ENCODE data around the gene WFDC10A. TPM values are rescaled to one million over a fixed set of nuclear protein-coding genes. Genes with fewer than 3 reads are reported as not detected.
"Not testable (repeated sequence)": the region's sequence is repeated elsewhere in the genome, so short reads cannot be mapped to it uniquely, and the experiment has no call there.

WFDC10A gene
- not detected for total RNA-seq

DNA sequence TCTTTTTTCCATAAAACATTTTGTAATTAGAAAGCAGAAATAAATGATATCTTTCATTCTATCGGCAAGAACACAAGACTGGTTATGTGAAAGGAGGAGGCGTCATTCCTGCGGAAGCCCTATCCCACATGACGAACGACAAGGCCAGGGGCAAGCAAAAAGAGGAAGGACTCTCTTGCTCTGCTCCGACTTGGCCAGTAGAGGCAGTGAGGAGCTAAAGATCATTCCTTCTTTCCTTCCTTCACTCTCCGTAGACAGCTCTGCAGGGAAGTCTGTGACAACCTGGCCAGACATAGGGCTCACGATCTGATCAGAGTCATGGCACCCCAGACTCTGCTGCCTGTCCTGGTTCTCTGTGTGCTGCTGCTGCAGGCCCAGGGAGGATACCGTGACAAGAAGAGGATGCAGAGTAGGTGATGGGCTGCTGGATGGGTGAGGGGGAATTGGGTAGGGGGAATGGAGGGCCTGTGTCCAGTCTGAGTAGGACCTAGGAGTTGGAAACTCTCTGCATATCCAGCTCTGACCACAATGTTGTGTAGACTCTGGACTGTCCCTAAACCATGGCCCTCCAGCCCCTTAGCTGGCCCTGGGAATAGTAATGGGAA, at the start of gene WFDC10A:
WFDC10A (plus strand) TSS at position 244 of the 605 bp plus-strand sequence; CDS start at position 319, 75 bp downstream.
- Mint-ChIP-seq H3K36me3 (ENCODE audit: insufficient read depth in 2 of 2) (no peaks in the 10 kb centered on the region), H3K4me3 (no peak within 1 kb of the TSS), H3K4me1 (ENCODE audit: low read depth) (peaks cover 5% of the 10 kb centered on the region), H3K27ac (no peak within 1 kb of the TSS), H3K9me3 (peaks cover 0 to 1% of the 10 kb centered on the region in 2 donors), H3K27me3 (ENCODE audit: low read depth) (peaks cover 59% of the 10 kb centered on the region)
- DNase-seq, result peak; percentile 12 to 16
- ATAC-seq (replicated peaks in 1 of 2), result peak; percentile 50

- Mint-ChIP-seq H3K36me3 (ENCODE audit: insufficient read depth in 2 of 2) (no peaks in the 10 kb centered on the region), H3K9me3 (no peaks in the 10 kb centered on the region), H3K4me1 (ENCODE audit: low read depth) (no peaks in the 10 kb centered on the region), H3K27ac (no peak overlapping the region), H3K27me3 (ENCODE audit: low read depth) (peaks cover 10% of the 10 kb centered on the region), H3K4me3 (no peak overlapping the region)
- ATAC-seq (replicated peaks in 1 of 2), result no peak
- DNase-seq, result no peak
These were observed 47.8 kb upstream of the WFDC10A start for GRCh38 chr20:45581702-45582101.

DNA sequence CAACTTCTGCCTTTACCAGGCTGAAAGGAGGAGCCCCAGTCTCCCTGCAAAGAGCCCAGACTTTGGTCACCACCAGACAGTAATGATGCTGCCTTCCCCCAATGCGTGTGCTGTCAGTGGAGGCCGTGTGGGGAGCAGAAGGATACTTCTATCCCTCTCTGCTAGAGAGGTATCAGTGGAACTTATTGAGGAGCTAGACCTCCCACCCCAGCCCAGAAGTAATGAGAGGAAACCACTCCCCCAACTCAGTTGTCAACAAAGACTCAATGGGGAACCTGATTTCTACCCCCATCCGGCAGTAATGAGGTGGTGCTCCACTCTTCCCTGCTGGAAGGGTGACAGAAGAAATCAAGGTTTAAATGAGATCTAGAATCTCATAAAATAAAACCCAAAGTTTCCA, 46.0 kb upstream of the WFDC10A start:
- Mint-ChIP-seq H3K9me3 (no peaks in the 10 kb centered on the region), H3K27me3 (ENCODE audit: low read depth) (peaks cover 10% of the 10 kb centered on the region), H3K4me3 (no peak overlapping the region), H3K4me1 (ENCODE audit: low read depth) (no peaks in the 10 kb centered on the region), H3K27ac (no peak overlapping the region), H3K36me3 (ENCODE audit: insufficient read depth in 2 of 2) (no peaks in the 10 kb centered on the region)
- no peak for ATAC-seq (replicated peaks in 1 of 2)
- DNase-seq, result no peak

DNA sequence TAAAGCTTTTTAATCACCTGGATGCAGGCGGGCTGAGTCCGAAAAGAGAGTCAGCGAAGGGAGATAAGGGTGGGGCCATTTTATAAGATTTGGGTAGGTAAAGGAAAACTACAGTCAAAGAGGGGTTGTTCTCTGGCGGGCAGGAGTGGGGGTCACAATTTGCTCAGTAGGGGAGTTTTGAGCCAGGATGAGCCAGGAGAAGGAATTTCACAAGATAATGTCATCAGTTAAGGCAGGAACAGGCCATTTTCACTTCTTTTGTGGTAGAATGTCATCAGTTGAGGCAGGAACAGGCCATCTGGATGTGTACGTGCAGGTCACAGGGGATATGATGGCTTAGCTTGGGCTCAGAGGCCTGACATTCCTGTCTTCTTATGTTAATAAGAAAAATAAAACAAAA, 45.2 kb upstream of the WFDC10A start:
- not testable (repeated sequence) for H3K27ac Mint-ChIP-seq; H3K4me1 Mint-ChIP-seq (ENCODE audit: low read depth); H3K36me3 Mint-ChIP-seq (ENCODE audit: insufficient read depth in 2 of 2); ATAC-seq (replicated peaks in 1 of 2); H3K9me3 Mint-ChIP-seq; H3K27me3 Mint-ChIP-seq (ENCODE audit: low read depth); DNase-seq; H3K4me3 Mint-ChIP-seq

- H3K4me3 Mint-ChIP-seq; ATAC-seq (replicated peaks in 1 of 2); H3K4me1 Mint-ChIP-seq (ENCODE audit: low read depth); H3K36me3 Mint-ChIP-seq (ENCODE audit: insufficient read depth in 2 of 2); H3K27me3 Mint-ChIP-seq (ENCODE audit: low read depth); DNase-seq; H3K27ac Mint-ChIP-seq; H3K9me3 Mint-ChIP-seq: not testable (repeated sequence)
These were observed 43.6 kb upstream of the WFDC10A start for GRCh38 chr20:45585986-45586385.

DNA sequence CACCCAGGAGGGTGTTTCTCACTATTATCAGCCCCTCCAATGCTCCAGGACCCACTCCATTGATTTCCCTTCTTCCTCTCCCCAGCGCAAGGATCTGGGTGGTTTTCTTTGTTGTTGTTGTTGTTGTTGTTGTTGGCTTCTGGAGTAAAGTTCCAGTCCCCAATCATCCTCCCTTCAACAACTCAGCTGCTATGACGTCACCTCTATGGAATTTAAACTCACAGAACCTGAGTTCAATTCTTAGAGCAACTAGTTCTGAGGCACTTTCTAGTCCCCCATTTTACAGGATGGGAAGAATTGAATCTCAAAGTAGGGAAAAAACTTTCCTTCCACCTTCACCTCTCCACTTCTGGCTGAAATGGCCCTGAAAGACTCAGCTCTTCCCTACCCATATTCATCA, 40.7 kb upstream of the WFDC10A start:
- no peak for DNase-seq
- no peak for ATAC-seq (replicated peaks in 1 of 2)
- Mint-ChIP-seq H3K4me1 (ENCODE audit: low read depth) (no peaks in the 10 kb centered on the region), H3K4me3 (no peak overlapping the region), H3K27me3 (ENCODE audit: low read depth) (peaks cover 6% of the 10 kb centered on the region), H3K27ac (no peak overlapping the region), H3K36me3 (ENCODE audit: insufficient read depth in 2 of 2) (peaks cover 0 to 1% of the 10 kb centered on the region in 2 donors), H3K9me3 (no peaks in the 10 kb centered on the region)

DNA sequence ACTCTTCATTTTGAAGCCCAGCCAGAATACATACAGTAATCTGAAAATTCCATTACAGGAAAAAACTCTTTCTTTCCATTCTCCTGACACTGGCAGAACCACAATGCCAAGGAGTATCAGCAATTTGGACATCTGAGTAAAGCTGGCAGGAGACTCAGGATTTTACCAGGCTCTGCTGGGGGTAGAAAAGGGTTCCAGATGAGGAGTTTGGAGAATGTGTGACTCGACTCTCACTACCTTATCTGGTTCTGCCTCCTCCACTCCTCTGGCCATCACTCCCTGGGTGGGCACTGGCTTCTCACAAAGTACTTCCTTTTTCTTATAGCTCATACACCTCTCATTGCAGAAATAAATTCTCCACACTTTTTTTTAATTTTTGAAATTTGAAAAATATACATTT, 39.8 kb upstream of the WFDC10A start:
- no peak for ATAC-seq (replicated peaks in 1 of 2)
- H3K27ac Mint-ChIP-seq, result no peak overlapping the region

DNA sequence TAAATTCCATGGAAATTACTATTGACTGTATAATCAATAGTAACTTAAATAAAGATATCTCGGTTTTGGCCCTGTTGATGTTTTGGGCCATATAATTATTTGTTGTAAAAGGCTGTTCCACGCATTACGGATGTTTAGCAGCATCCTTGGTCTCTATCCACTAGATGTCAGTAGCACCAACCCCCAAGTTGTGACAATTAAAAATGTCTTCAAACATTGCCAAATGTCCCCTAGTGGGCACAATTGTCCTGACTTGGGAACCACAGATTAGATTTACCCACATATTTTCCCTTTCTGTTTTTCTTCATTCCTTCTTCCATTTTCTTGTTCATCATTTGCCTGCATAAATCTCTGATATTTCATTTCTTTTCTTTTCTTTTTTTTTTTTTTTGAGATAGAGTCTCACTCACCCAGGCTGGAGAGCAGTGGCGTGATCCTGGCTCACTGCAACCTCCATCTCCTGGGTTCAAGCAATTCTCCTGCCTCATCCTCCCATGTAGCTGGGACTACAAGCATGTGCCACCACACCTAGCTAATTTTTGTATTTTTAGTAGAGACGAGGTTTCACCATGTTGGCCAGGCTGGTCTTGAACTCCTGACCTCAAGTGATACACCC, 36.9 kb upstream of the WFDC10A start:
- Mint-ChIP-seq H3K4me1 (ENCODE audit: low read depth) (no peaks in the 10 kb centered on the region), H3K27ac (no peak overlapping the region), H3K36me3 (ENCODE audit: insufficient read depth in 2 of 2) (peaks cover 0 to 1% of the 10 kb centered on the region in 2 donors), H3K4me3 (no peak overlapping the region), H3K27me3 (ENCODE audit: low read depth) (peaks cover 31% of the 10 kb centered on the region), H3K9me3 (no peaks in the 10 kb centered on the region)
- DNase-seq (peak; percentile 18 to 22), ATAC-seq (replicated peaks in 1 of 2) (peak; percentile 52 to 68)

More for the DNA sequence above, 39.8 kb upstream of the WFDC10A start:
- no peaks in the 10 kb centered on the region for H3K4me1 Mint-ChIP-seq (ENCODE audit: low read depth)
- peaks cover 14% of the 10 kb centered on the region for H3K27me3 Mint-ChIP-seq (ENCODE audit: low read depth)
- no peaks in the 10 kb centered on the region for H3K9me3 Mint-ChIP-seq
- peaks cover 0 to 1% of the 10 kb centered on the region in 2 donors for H3K36me3 Mint-ChIP-seq (ENCODE audit: insufficient read depth in 2 of 2)
- DNase-seq, result no peak
- no peak overlapping the region for H3K4me3 Mint-ChIP-seq

DNA sequence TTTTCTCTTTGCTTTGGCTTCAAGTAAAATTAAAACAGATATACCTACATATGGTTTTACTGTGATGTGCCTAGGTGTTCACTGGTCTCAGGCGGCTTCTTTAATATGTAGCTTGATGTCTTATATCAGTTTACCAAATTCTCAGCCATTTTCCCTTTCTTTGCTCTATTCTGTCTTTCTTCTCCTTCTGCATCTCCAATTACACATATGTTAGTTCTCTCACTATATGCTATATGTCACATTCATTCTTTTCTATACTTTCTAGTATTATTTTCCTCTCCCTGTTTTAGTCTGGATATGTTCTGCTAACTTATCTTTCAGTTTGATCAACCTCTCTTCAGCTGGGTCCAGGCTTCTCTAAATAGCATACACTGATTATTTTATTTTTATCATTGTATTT, 36.0 kb upstream of the WFDC10A start:
- no peaks in the 10 kb centered on the region for H3K9me3 Mint-ChIP-seq
- H3K4me1 Mint-ChIP-seq (ENCODE audit: low read depth), result no peaks in the 10 kb centered on the region
- H3K36me3 Mint-ChIP-seq (ENCODE audit: insufficient read depth in 2 of 2), result peaks cover 0 to 1% of the 10 kb centered on the region in 2 donors
- DNase-seq, result no peak
- H3K4me3 Mint-ChIP-seq, result no peak overlapping the region
- peaks cover 39% of the 10 kb centered on the region for H3K27me3 Mint-ChIP-seq (ENCODE audit: low read depth)
- no peak for ATAC-seq (replicated peaks in 1 of 2)
- H3K27ac Mint-ChIP-seq, result no peak overlapping the region

DNA sequence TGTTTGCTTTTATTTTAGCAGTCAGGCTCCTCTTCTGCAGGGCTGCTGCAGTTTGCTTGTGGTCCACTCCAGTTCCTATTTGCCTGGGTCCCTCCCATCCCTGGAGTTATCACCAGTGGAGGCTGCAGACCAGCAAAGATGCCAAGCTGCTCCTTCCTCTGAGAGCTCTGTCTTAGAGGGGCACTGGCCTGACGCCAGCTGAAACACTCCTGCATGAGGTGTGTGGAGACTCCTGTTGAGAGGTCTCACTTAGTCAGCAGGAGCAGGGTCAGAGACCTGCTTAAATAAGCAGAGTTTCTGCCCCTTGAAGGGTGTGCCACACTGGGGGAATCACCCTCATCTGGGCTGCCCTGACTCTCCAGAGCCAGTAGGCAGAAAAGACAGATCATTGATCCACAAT, 34.3 kb upstream of the WFDC10A start:
- Mint-ChIP-seq H3K36me3 (ENCODE audit: insufficient read depth in 2 of 2) (peaks cover 0 to 1% of the 10 kb centered on the region in 2 donors), H3K4me3 (no peak overlapping the region), H3K9me3 (no peaks in the 10 kb centered on the region), H3K27me3 (ENCODE audit: low read depth) (peaks cover 54% of the 10 kb centered on the region), H3K4me1 (ENCODE audit: low read depth) (no peaks in the 10 kb centered on the region), H3K27ac (no peak overlapping the region)
- no peak for DNase-seq
- no peak for ATAC-seq (replicated peaks in 1 of 2)

DNA sequence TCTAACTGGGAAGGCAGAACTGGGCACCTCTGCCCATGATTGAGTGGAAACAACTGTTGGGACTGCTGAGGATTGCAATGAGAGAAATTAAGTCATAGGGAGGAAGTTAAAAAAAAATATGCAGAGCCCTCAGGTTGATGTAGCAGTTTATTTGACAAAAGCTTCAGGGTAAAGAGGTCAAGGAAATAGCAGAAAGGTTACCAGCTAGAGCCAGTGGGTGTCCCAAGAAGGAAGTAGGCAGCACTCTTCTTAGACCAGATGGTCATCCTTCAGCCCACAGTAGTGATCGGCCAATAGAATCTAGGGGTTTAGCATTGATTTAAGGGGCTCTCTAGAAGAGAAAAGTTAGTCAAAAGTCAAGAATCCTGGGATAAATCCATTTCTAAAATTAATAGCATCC, 21.7 kb upstream of the WFDC10A start:
- no peak overlapping the region for H3K4me3 Mint-ChIP-seq
- no peak for ATAC-seq (replicated peaks in 1 of 2)

GRCh38 chr20:45611054-45611453, 18.5 kb upstream of the WFDC10A start:
- Mint-ChIP-seq H3K27ac (no peak overlapping the region), H3K4me3 (peak overlapping the region in 1 of 2 donors; percentile 48), H3K27me3 (ENCODE audit: low read depth) (peaks cover 50% of the 10 kb centered on the region), H3K9me3 (peaks cover 3% of the 10 kb centered on the region in 2 donors), H3K4me1 (ENCODE audit: low read depth) (peaks cover 25% of the 10 kb centered on the region), H3K36me3 (ENCODE audit: insufficient read depth in 2 of 2) (peaks cover 4 to 16% of the 10 kb centered on the region in 2 donors)
- peak; percentile 90 to 94 for ATAC-seq (replicated peaks in 1 of 2)
- DNase-seq, result peak; percentile 28 to 37

More for the DNA sequence above, 21.7 kb upstream of the WFDC10A start:
- no peak for DNase-seq
- peaks cover 47% of the 10 kb centered on the region for H3K27me3 Mint-ChIP-seq (ENCODE audit: low read depth)
- no peak overlapping the region for H3K27ac Mint-ChIP-seq
- peaks cover 6 to 21% of the 10 kb centered on the region in 2 donors for H3K36me3 Mint-ChIP-seq (ENCODE audit: insufficient read depth in 2 of 2)
- peaks cover 6 to 9% of the 10 kb centered on the region in 2 donors for H3K9me3 Mint-ChIP-seq
- H3K4me1 Mint-ChIP-seq (ENCODE audit: low read depth), result peaks cover 27% of the 10 kb centered on the region

- no peak overlapping the region for H3K4me3 Mint-ChIP-seq
- H3K27ac Mint-ChIP-seq, result no peak overlapping the region
- peaks cover 2 to 9% of the 10 kb centered on the region in 2 donors for H3K36me3 Mint-ChIP-seq (ENCODE audit: insufficient read depth in 2 of 2)
- DNase-seq (no peak), ATAC-seq (replicated peaks in 1 of 2) (no peak)
- H3K27me3 Mint-ChIP-seq (ENCODE audit: low read depth), result peaks cover 46% of the 10 kb centered on the region
- H3K9me3 Mint-ChIP-seq, result peaks cover 2% of the 10 kb centered on the region in 2 donors
- H3K4me1 Mint-ChIP-seq (ENCODE audit: low read depth), result peaks cover 22% of the 10 kb centered on the region
These were observed 17.2 kb upstream of the WFDC10A start for GRCh38 chr20:45612314-45612713.

DNA sequence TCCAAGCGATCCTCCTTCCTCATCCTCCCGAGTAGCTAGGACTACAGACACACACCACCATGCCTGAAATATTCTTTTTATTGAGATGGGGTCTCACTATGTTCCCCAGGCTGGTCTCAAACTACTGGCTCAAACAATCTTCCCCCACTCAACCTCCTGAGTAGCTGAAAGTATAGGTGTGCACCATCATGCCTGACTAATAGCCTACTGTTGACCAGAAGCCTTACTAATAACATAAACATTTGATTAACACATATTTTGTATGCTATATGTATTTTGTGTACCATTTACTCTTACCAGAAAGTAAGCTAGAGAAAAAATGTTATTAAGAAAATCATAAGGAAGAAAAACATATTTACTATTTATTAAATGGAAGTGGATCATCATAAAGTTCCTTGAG, 11.9 kb upstream of the WFDC10A start:
- Mint-ChIP-seq H3K4me1 (ENCODE audit: low read depth) (no peaks in the 10 kb centered on the region), H3K36me3 (ENCODE audit: insufficient read depth in 2 of 2) (no peaks in the 10 kb centered on the region), H3K9me3 (no peaks in the 10 kb centered on the region), H3K27me3 (ENCODE audit: low read depth) (peaks cover 27% of the 10 kb centered on the region), H3K27ac (no peak overlapping the region), H3K4me3 (no peak overlapping the region)
- no peak for DNase-seq
- ATAC-seq (replicated peaks in 1 of 2), result no peak
